ENCODE results near the gene PCCA.

GRCh38 chr13:100211016-100211710 is 122.3 kb downstream of the PCCA start:
- TF ChIP-seq CTCF (IDR thresholded peaks at IDR 0.05) (no peak), POLR2A (IDR thresholded peaks at IDR 0.05) (no peak), EP300 (IDR thresholded peaks at IDR 0.05) (no peak)
